ENCODE measurements around the gene OR10A2.
"Not testable (repeated sequence)": the region's sequence is repeated elsewhere in the genome, so short reads cannot be mapped to it uniquely, and the experiment has no call there.

Gene OR10A2

GRCh38 chr11:6876914-6877313 is 14.1 kb downstream of the OR10A2 start:
- no peak for DNase-seq
- intact Hi-C loops (cut with DNase I), result no loop called here

GRCh38 chr11:6882751-6883150 is 19.9 kb downstream of the OR10A2 start:
- intact Hi-C loops (cut with DNase I), result no loop called here
- DNase-seq, result no peak

GRCh38 chr11:6887711-6888110 is 24.9 kb downstream of the OR10A2 start:
- intact Hi-C loops (cut with DNase I); DNase-seq: not testable (repeated sequence)

GRCh38 chr11:6888830-6889229 is 26.0 kb downstream of the OR10A2 start:
- no peak for DNase-seq
- intact Hi-C loops (cut with DNase I), result no loop called here

GRCh38 chr11:6889835-6890234 is 27.0 kb downstream of the OR10A2 start:
- intact Hi-C loops (cut with DNase I), result no loop called here
- DNase-seq, result no peak

GRCh38 chr11:6892400-6892799 is 29.5 kb downstream of the OR10A2 start, which contains the start of gene OR2D2:
Gene OR2D2, minus strand, starts transcription at chr11:6892500. Its CDS starts 0 bp downstream, at chr11:6892500.
- DNase-seq, result no peak

GRCh38 chr11:6894097-6894496 is 31.2 kb downstream of the OR10A2 start:
- intact Hi-C loops (cut with DNase I), result no loop called here
- no peak for DNase-seq

More at GRCh38 chr11:6892400-6892799, 29.5 kb downstream of the OR10A2 start, which contains the start of gene OR2D2:
- intact Hi-C loops (cut with DNase I), result no loop called here

- DNase-seq, result no peak
- intact Hi-C loops (cut with DNase I), result no loop called here
Measured at GRCh38 chr11:6895010-6895409, 32.2 kb downstream of the OR10A2 start.

- intact Hi-C loops (cut with DNase I), result no loop called here
- no peak for DNase-seq
Measured at GRCh38 chr11:6898911-6899310, 36.1 kb downstream of the OR10A2 start.

- no peak for DNase-seq
- intact Hi-C loops (cut with DNase I), result no loop called here
Measured at GRCh38 chr11:6900327-6900999, 37.6 kb downstream of the OR10A2 start.

GRCh38 chr11:6904804-6905203 is 41.9 kb downstream of the OR10A2 start:
- intact Hi-C loops (cut with DNase I); DNase-seq: not testable (repeated sequence)

- intact Hi-C loops (cut with DNase I), result no loop called here
- DNase-seq, result no peak
Measured at GRCh38 chr11:6911378-6911777, 48.5 kb downstream of the OR10A2 start.

- no peak for DNase-seq
- intact Hi-C loops (cut with DNase I), result no loop called here
Measured at GRCh38 chr11:6911948-6912347, 49.1 kb downstream of the OR10A2 start.

- no peak for DNase-seq
- intact Hi-C loops (cut with DNase I), result no loop called here
Measured at GRCh38 chr11:6919698-6920097, 56.8 kb downstream of the OR10A2 start.

- no peak for DNase-seq
- intact Hi-C loops (cut with DNase I), result no loop called here
Measured at GRCh38 chr11:6920702-6921101, 57.8 kb downstream of the OR10A2 start, which contains the start of gene OR2D3. Gene OR2D3, plus strand, starts transcription at chr11:6921002. Its CDS starts 0 bp downstream, at chr11:6921002.

Data from posterior cingulate gyrus (tissue), 11 donors.